ENCODE measurements around the gene SMAD6. TPM values are rescaled to one million over a fixed set of nuclear protein-coding genes. Genes with fewer than 3 reads are reported as not detected.

The SMAD6 gene
- total RNA-seq, 1 donor from 2014 or later = 2.7 TPM

GRCh38 chr15:66696770-66697169 is 5.3 kb upstream of the SMAD6 start:
- FAIRE-seq = no peak
- no peak overlapping the region for H3K4me3 Mint-ChIP-seq (ENCODE audit: unreplicated experiment)
- H3K27ac Mint-ChIP-seq (ENCODE audit: unreplicated experiment) = no peak overlapping the region

GRCh38 chr15:66698318-66698961 is 3.6 kb upstream of the SMAD6 start:
- H3K36me3 Mint-ChIP-seq (ENCODE audit: low read depth, unreplicated experiment) = no peaks in the 10 kb centered on the region
- H3K9me3 Mint-ChIP-seq (ENCODE audit: unreplicated experiment) = no peaks in the 10 kb centered on the region
- no peak overlapping the region for H3K4me2 ChIP-seq (ENCODE audit: low read length)
- peaks cover 11% of the 10 kb centered on the region for H3K79me2 ChIP-seq (ENCODE audit: insufficient read depth, low read length)
- H3K27me3 Mint-ChIP-seq (ENCODE audit: low read depth, unreplicated experiment) = peaks cover 16% of the 10 kb centered on the region
- peak overlapping the region; percentile 45 for H3K4me3 Mint-ChIP-seq (ENCODE audit: unreplicated experiment)
- H3K9ac ChIP-seq (ENCODE audit: low read length) = no peak overlapping the region
- no peaks in the 10 kb centered on the region for H3K36me3 ChIP-seq (ENCODE audit: insufficient read depth, low read length)
- no peak for TF ChIP-seq EZH2 (IDR thresholded peaks at IDR 0.05; ENCODE audit: insufficient read depth, low read length)
- TF ChIP-seq, protein P1, sequence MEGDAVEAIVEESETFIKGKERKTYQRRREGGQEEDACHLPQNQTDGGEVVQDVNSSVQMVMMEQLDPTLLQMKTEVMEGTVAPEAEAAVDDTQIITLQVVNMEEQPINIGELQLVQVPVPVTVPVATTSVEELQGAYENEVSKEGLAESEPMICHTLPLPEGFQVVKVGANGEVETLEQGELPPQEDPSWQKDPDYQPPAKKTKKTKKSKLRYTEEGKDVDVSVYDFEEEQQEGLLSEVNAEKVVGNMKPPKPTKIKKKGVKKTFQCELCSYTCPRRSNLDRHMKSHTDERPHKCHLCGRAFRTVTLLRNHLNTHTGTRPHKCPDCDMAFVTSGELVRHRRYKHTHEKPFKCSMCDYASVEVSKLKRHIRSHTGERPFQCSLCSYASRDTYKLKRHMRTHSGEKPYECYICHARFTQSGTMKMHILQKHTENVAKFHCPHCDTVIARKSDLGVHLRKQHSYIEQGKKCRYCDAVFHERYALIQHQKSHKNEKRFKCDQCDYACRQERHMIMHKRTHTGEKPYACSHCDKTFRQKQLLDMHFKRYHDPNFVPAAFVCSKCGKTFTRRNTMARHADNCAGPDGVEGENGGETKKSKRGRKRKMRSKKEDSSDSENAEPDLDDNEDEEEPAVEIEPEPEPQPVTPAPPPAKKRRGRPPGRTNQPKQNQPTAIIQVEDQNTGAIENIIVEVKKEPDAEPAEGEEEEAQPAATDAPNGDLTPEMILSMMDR (IDR thresholded peaks at IDR 0.05; ENCODE audit: insufficient read depth, low read depth, low read length) = peak; percentile 76
- DNase-seq (ENCODE audit: low read depth) (peak; percentile 28), FAIRE-seq (peak; percentile 37)
- H4K20me1 ChIP-seq (ENCODE audit: insufficient read depth, low read length) = no peaks in the 10 kb centered on the region
- no peak overlapping the region for H3K27ac ChIP-seq (ENCODE audit: low read depth, low read length)
- no peak overlapping the region for H2AFZ ChIP-seq (ENCODE audit: low read depth, low read length)
- no peaks in the 10 kb centered on the region for H3K4me1 Mint-ChIP-seq (ENCODE audit: low read depth, unreplicated experiment)
- H3K9me3 ChIP-seq (ENCODE audit: insufficient read depth, low read depth, low read length) = no peaks in the 10 kb centered on the region
- peaks cover 4% of the 10 kb centered on the region for H3K4me1 ChIP-seq (ENCODE audit: insufficient read depth, low read length)
- no peak overlapping the region for H3K27ac Mint-ChIP-seq (ENCODE audit: unreplicated experiment)
- no peak overlapping the region for H3K4me3 ChIP-seq (ENCODE audit: insufficient read depth, low read depth, low read length)
- H3K27me3 ChIP-seq (ENCODE audit: insufficient read depth, low read length) = no peaks in the 10 kb centered on the region

More at GRCh38 chr15:66696770-66697169, 5.3 kb upstream of the SMAD6 start:
- Histone ChIP-seq H4K20me1 (ENCODE audit: insufficient read depth, low read length) (no peaks in the 10 kb centered on the region), H3K27me3 (ENCODE audit: insufficient read depth, low read length) (no peaks in the 10 kb centered on the region), H3K9me3 (ENCODE audit: insufficient read depth, low read depth, low read length) (no peaks in the 10 kb centered on the region), H3K27ac (ENCODE audit: low read depth, low read length) (no peak overlapping the region), H3K36me3 (ENCODE audit: insufficient read depth, low read length) (no peaks in the 10 kb centered on the region), H3K9ac (ENCODE audit: low read length) (no peak overlapping the region), H3K4me3 (ENCODE audit: insufficient read depth, low read depth, low read length) (no peak overlapping the region), H3K79me2 (ENCODE audit: insufficient read depth, low read length) (no peaks in the 10 kb centered on the region), H2AFZ (ENCODE audit: low read depth, low read length) (no peak overlapping the region), H3K4me2 (ENCODE audit: low read length) (no peak overlapping the region), H3K4me1 (ENCODE audit: insufficient read depth, low read length) (peaks cover 4% of the 10 kb centered on the region)
- no peak for DNase-seq (ENCODE audit: low read depth)
- Mint-ChIP-seq H3K9me3 (ENCODE audit: unreplicated experiment) (no peaks in the 10 kb centered on the region), H3K27me3 (ENCODE audit: low read depth, unreplicated experiment) (peaks cover 16% of the 10 kb centered on the region), H3K4me1 (ENCODE audit: low read depth, unreplicated experiment) (no peaks in the 10 kb centered on the region), H3K36me3 (ENCODE audit: low read depth, unreplicated experiment) (no peaks in the 10 kb centered on the region)
- TF ChIP-seq, protein P1 (IDR thresholded peaks at IDR 0.05; ENCODE audit: insufficient read depth, low read depth, low read length) = no peak
- TF ChIP-seq EZH2 (IDR thresholded peaks at IDR 0.05; ENCODE audit: insufficient read depth, low read length) = no peak

DNA sequence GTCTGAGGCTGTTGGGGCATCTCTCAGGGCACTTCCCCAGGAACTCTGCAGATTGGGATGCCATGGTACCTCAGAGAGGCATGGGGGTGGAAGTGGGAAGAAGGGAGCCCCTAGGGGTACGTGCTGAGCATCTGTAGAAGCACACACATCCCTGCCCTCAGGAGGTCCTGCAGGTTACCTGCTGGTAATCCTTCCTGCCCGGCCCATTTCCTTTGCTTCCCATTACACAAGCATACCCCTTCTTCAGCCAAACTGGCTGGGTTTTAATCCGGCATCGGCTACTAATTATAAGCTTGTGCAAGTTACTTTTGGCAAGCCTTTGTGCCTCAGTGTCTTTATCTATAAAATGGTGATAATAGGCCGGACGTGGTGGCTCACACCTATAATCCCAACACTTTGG is 3.1 kb upstream of the SMAD6 start:
- no peak overlapping the region for H2AFZ ChIP-seq (ENCODE audit: low read depth, low read length)
- Mint-ChIP-seq H3K27ac (ENCODE audit: unreplicated experiment) (no peak overlapping the region), H3K9me3 (ENCODE audit: unreplicated experiment) (no peaks in the 10 kb centered on the region), H3K36me3 (ENCODE audit: low read depth, unreplicated experiment) (no peaks in the 10 kb centered on the region), H3K4me3 (ENCODE audit: unreplicated experiment) (no peak overlapping the region), H3K27me3 (ENCODE audit: low read depth, unreplicated experiment) (peaks cover 16% of the 10 kb centered on the region), H3K4me1 (ENCODE audit: low read depth, unreplicated experiment) (no peaks in the 10 kb centered on the region)
- no peaks in the 10 kb centered on the region for H3K27me3 ChIP-seq (ENCODE audit: insufficient read depth, low read length)
- no peak overlapping the region for H3K4me2 ChIP-seq (ENCODE audit: low read length)
- H3K36me3 ChIP-seq (ENCODE audit: insufficient read depth, low read length) = no peaks in the 10 kb centered on the region
- H3K9me3 ChIP-seq (ENCODE audit: insufficient read depth, low read depth, low read length) = no peaks in the 10 kb centered on the region
- H3K4me1 ChIP-seq (ENCODE audit: insufficient read depth, low read length) = peaks cover 4% of the 10 kb centered on the region
- H3K27ac ChIP-seq (ENCODE audit: low read depth, low read length) = no peak overlapping the region
- FAIRE-seq = no peak
- no peak overlapping the region for H3K9ac ChIP-seq (ENCODE audit: low read length)
- H3K4me3 ChIP-seq (ENCODE audit: insufficient read depth, low read depth, low read length) = no peak overlapping the region
- TF ChIP-seq, protein P1 (IDR thresholded peaks at IDR 0.05; ENCODE audit: insufficient read depth, low read depth, low read length) = no peak
- no peak for TF ChIP-seq EZH2 (IDR thresholded peaks at IDR 0.05; ENCODE audit: insufficient read depth, low read length)
- DNase-seq (ENCODE audit: low read depth) = no peak
- H3K79me2 ChIP-seq (ENCODE audit: insufficient read depth, low read length) = peaks cover 17% of the 10 kb centered on the region
- H4K20me1 ChIP-seq (ENCODE audit: insufficient read depth, low read length) = peaks cover 1% of the 10 kb centered on the region

Data from astrocyte (in vitro differentiated cells and primary cell).